Thyroid gland (tissue), 4 donors: ENCODE data around the gene AFAP1. TPM values are rescaled to one million over a fixed set of nuclear protein-coding genes. Genes with fewer than 3 reads are reported as not detected.

ENCODE experiments used
- DNase-seq, 2 donors: peaks; one replicate each; pipeline ENCODE4 v3.0.0-alpha.2; 2019
- H3K27ac ChIP-seq, 3 donors: fragments of 200-600 bp; sonication (generic); 1 replicate in 2 of 3; 2 replicates in 1 of 3; pipeline ENCODE4 v1.5.1; 2016 to 2019; ENCODE audit warnings: mild to moderate bottlenecking in 1 of 3, moderate library complexity in 1 of 3
- H3K27me3 ChIP-seq: fragments of 200-600 bp; sonication (generic); one replicate; pipeline ENCODE4 v1.5.1; 2019
- H3K36me3 ChIP-seq, 2 donors: fragments of 200-600 bp; sonication (generic); one replicate each; pipeline ENCODE4 v1.5.1; 2016 to 2019
- H3K4me1 ChIP-seq, 2 donors: fragments of 200-600 bp; sonication (generic); one replicate each; pipeline ENCODE4 v1.5.1; 2017 to 2019
- H3K4me3 ChIP-seq, 3 donors: fragments of 200-600 bp; sonication (generic); replicated peaks in 1 of 3; 1 replicate in 2 of 3; 2 replicates in 1 of 3; pipeline ENCODE4 v1.5.1; 2016; ENCODE audit warnings: mild to moderate bottlenecking in 1 of 3
- H3K9me3 ChIP-seq: fragments of 200-600 bp; sonication (generic); one replicate; pipeline ENCODE4 v1.5.1; 2017
- CTCF ChIP-seq, 6 experiments: fragments of 200-600 bp in 3 of 6; fragments of 450-650 bp in 3 of 6; sonication (generic) in 3 of 6; IDR thresholded peaks; one replicate each; pipeline ENCODE4 v1.5.1; 2016 to 2019; ENCODE audit warnings: antibody characterized with exemption in 6 of 6, mild to moderate bottlenecking in 2 of 6, inconsistent platforms in 1 of 6, moderate library complexity in 1 of 6
- POLR2A ChIP-seq, 2 donors: fragments of 450-650 bp; IDR thresholded peaks; one replicate each; pipeline ENCODE4 v1.6.1; 2017; ENCODE audit warnings: antibody characterized with exemption in 2 of 2, mild to moderate bottlenecking in 2 of 2, moderate library complexity in 1 of 2
- WGBS, 2 donors: methylation state at CpG; one replicate each; pipeline ENCODE4 v1.1.5; 2017; 5-methylcytosine and 5-hydroxymethylcytosine counted together
- intact Hi-C: fragments of 100-400 bp; cut with DNase I; formaldehyde crosslinking; loops from one replicate; pipeline ENCODE4 v1.15.1; 2023
- total RNA-seq, 4 donors: library from RNA; depleted of rRNA; stranded (reverse); fragments of >200 nt; gene quantifications; one replicate each; pipeline ENCODE4 v1.2.3, GENCODE V29; 2016

AFAP1 gene
- total RNA-seq, 4 donors from 2014 or later = 12.3 to 33.3 (median 26.2) TPM

GRCh38 chr4:7874838-7875237 is 64.8 kb downstream of the AFAP1 start:
- 93 to 96% methylated on average over 3 of the region's 3 CpGs for WGBS, 2 donors
- no peak overlapping the region for H3K4me3 ChIP-seq
- H3K27me3 ChIP-seq = no peaks in the 10 kb centered on the region
- intact Hi-C loops = no loop called here
- peaks cover 4 to 9% of the 10 kb centered on the region in 2 donors for H3K4me1 ChIP-seq
- no peak for DNase-seq
- peaks cover 0 to 10% of the 10 kb centered on the region in 2 donors for H3K36me3 ChIP-seq
- TF ChIP-seq POLR2A (IDR thresholded peaks at IDR 0.05) = no peak
- no peak for TF ChIP-seq CTCF (IDR thresholded peaks at IDR 0.05)
- no peak overlapping the region for H3K27ac ChIP-seq
- no peaks in the 10 kb centered on the region for H3K9me3 ChIP-seq

- Histone ChIP-seq H3K9me3 (no peaks in the 10 kb centered on the region), H3K4me1 (peaks cover 0 to 5% of the 10 kb centered on the region in 2 donors), H3K4me3 (no peak overlapping the region), H3K27ac (no peak overlapping the region), H3K27me3 (no peaks in the 10 kb centered on the region), H3K36me3 (peaks cover 0 to 10% of the 10 kb centered on the region in 2 donors)
- no peak for DNase-seq
- no peak for TF ChIP-seq POLR2A (IDR thresholded peaks at IDR 0.05)
- TF ChIP-seq CTCF (IDR thresholded peaks at IDR 0.05) = no peak
- 95 to 100% methylated on average over 1 of the region's 1 CpG for WGBS, 2 donors
- intact Hi-C loops = no loop called here
These were observed 65.8 kb downstream of the AFAP1 start for GRCh38 chr4:7873881-7874280.

GRCh38 chr4:7872264-7872771 is 67.3 kb downstream of the AFAP1 start:
- no peak overlapping the region for H3K27ac ChIP-seq
- no peaks in the 10 kb centered on the region for H3K27me3 ChIP-seq
- H3K4me3 ChIP-seq = no peak overlapping the region
- H3K36me3 ChIP-seq = peaks cover 0 to 10% of the 10 kb centered on the region in 2 donors
- DNase-seq = peak; percentile 37 to 61
- WGBS, 2 donors = 29 to 37% methylated on average over 4 of the region's 4 CpGs
- intact Hi-C loops = no loop called here
- H3K9me3 ChIP-seq = no peaks in the 10 kb centered on the region
- TF ChIP-seq POLR2A (IDR thresholded peaks at IDR 0.05) (no peak), CTCF (IDR thresholded peaks at IDR 0.05) (no peak)
- peaks cover 0 to 5% of the 10 kb centered on the region in 2 donors for H3K4me1 ChIP-seq

GRCh38 chr4:7871356-7871755 is 68.3 kb downstream of the AFAP1 start:
- no peak for TF ChIP-seq POLR2A (IDR thresholded peaks at IDR 0.05)
- TF ChIP-seq CTCF (IDR thresholded peaks at IDR 0.05) = no peak
- intact Hi-C loops = no loop called here
- DNase-seq = no peak
- H3K36me3 ChIP-seq = peaks cover 0 to 10% of the 10 kb centered on the region in 2 donors
- H3K27me3 ChIP-seq = no peaks in the 10 kb centered on the region
- WGBS, 2 donors = 91 to 92% methylated on average over 16 of the region's 16 CpGs
- H3K9me3 ChIP-seq = no peaks in the 10 kb centered on the region
- H3K4me1 ChIP-seq = peaks cover 0 to 5% of the 10 kb centered on the region in 2 donors
- no peak overlapping the region for H3K4me3 ChIP-seq
- no peak overlapping the region for H3K27ac ChIP-seq

GRCh38 chr4:7868892-7869471 is 70.7 kb downstream of the AFAP1 start:
- H3K27ac ChIP-seq = no peak overlapping the region
- 93% methylated on average over 4 of the region's 4 CpGs for WGBS, 2 donors
- H3K4me1 ChIP-seq = peaks cover 0 to 5% of the 10 kb centered on the region in 2 donors
- no peak for TF ChIP-seq CTCF (IDR thresholded peaks at IDR 0.05)
- no peak for TF ChIP-seq POLR2A (IDR thresholded peaks at IDR 0.05)
- H3K9me3 ChIP-seq = no peaks in the 10 kb centered on the region
- H3K27me3 ChIP-seq = no peaks in the 10 kb centered on the region
- H3K36me3 ChIP-seq = peaks cover 0 to 10% of the 10 kb centered on the region in 2 donors
- intact Hi-C loops = no loop called here
- no peak overlapping the region for H3K4me3 ChIP-seq
- DNase-seq = no peak
